Common myeloid progenitor, CD34-positive (primary cell): ENCODE measurements around the gene ADGRV1.
A peak's percentile ranks its signal among the peaks of the same experiment; 100 is the strongest.

Experiments
- CTCF ChIA-PET: fragments of 350-600 bp; sonication (Branson Sonifier 250); formaldehyde crosslinking; loops from one replicate; lab custom pipeline; 2021; ENCODE audit warnings: antibody characterized with exemption; lab: Charles Lee
- POLR2A ChIA-PET: fragments of 350-600 bp; sonication (Branson Sonifier 250); formaldehyde crosslinking; loops from one replicate; lab custom pipeline; 2021; ENCODE audit warnings: antibody characterized with exemption; lab: Charles Lee
- DNase-seq, 3 donors: peaks; one replicate each; pipeline versions ENCODE4 v3.0.0 to v3.0.0-alpha.2; 2013
- H3K27ac ChIP-seq, 2 experiments: 1 replicate in 1 of 2; 2 replicates in 1 of 2; pipeline ENCODE4 v1.7.0; 2013; ENCODE audit warnings: inconsistent platforms in 2 of 2, low read length in 2 of 2, mild to moderate bottlenecking in 2 of 2, low read depth in 1 of 2, moderate library complexity in 1 of 2; ENCODE audit not compliant: severe bottlenecking in 2 of 2, insufficient read depth in 1 of 2, poor library complexity in 1 of 2
- H3K27me3 ChIP-seq, 5 experiments: replicated peaks in 2 of 5; 1 replicate in 3 of 5; 2 replicates in 2 of 5; pipeline versions ENCODE4 v1.6.1 to v1.7.0; 2013; ENCODE audit warnings: low read length in 4 of 5, mild to moderate bottlenecking in 2 of 5, moderate library complexity in 2 of 5, inconsistent platforms in 1 of 5; ENCODE audit not compliant: insufficient read depth in 5 of 5, control insufficient read depth in 4 of 5
- H3K36me3 ChIP-seq, 4 experiments: 1 replicate in 2 of 4; 2 replicates in 2 of 4; pipeline versions ENCODE4 v1.6.1 to v1.7.0; 2013; ENCODE audit warnings: low read length in 3 of 4, control low read depth in 1 of 4, mild to moderate bottlenecking in 1 of 4; ENCODE audit not compliant: control insufficient read depth in 4 of 4, insufficient read depth in 4 of 4
- H3K4me1 ChIP-seq, 4 experiments: 1 replicate in 3 of 4; 2 replicates in 1 of 4; pipeline versions ENCODE4 v1.6.1 to v1.7.1; 2013; ENCODE audit warnings: low read length in 3 of 4, mild to moderate bottlenecking in 3 of 4, control low read depth in 1 of 4, inconsistent platforms in 1 of 4, moderate library complexity in 1 of 4; ENCODE audit not compliant: control insufficient read depth in 4 of 4, insufficient read depth in 4 of 4; ENCODE audit errors: control extremely low read depth in 1 of 4
- H3K4me3 ChIP-seq, 7 experiments: 1 replicate in 4 of 7; 2 replicates in 3 of 7; pipeline versions ENCODE4 v1.5.1 to v1.7.0; 2013; ENCODE audit warnings: mild to moderate bottlenecking in 7 of 7, low read length in 6 of 7, moderate library complexity in 6 of 7, inconsistent platforms in 2 of 7, low read depth in 2 of 7, control low read depth in 1 of 7; ENCODE audit not compliant: insufficient read depth in 4 of 7, control insufficient read depth in 1 of 7; ENCODE audit errors: extremely low read depth in 1 of 7
- H3K9me3 ChIP-seq, 5 experiments: 1 replicate in 4 of 5; 2 replicates in 1 of 5; pipeline versions ENCODE4 v1.6.1 to v1.7.1; 2013; ENCODE audit warnings: low read length in 4 of 5, mild to moderate bottlenecking in 2 of 5, inconsistent platforms in 1 of 5, low read depth in 1 of 5, moderate library complexity in 1 of 5; ENCODE audit not compliant: control insufficient read depth in 4 of 5, insufficient read depth in 2 of 5; ENCODE audit errors: control extremely low read depth in 1 of 5
- WGBS: methylation state at CpG from one replicate; pipeline ENCODE4 v1.1.5; 2013; ENCODE audit not compliant: insufficient coverage; 5-methylcytosine and 5-hydroxymethylcytosine counted together

The ADGRV1 gene

DNA sequence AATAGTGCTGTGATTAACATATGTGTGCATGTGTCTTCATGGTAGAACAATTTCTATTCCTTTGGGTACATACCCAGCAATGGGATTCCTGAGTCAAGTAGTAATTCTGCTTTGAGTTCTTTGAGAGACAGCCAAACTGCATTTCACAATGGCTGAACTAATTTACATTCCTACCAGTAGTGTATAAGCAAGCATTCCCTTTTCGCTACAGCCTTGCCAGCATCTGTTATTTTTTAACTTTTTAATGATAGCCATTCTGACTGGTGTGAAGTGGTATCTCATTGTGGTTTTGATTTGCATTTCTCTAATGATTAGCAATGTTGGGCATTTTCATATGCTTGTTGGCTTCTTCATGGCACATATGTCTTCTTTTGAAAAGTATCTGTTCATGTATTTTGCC lies 516.0 kb downstream of the ADGRV1 start:
- CTCF ChIA-PET = no interaction called here

GRCh38 chr5:91076138-91076537 lies 517.5 kb downstream of the ADGRV1 start:
- DNase-seq = no peak
- Histone ChIP-seq H3K27me3 (no peaks in the 10 kb centered on the region), H3K4me3 (no peak overlapping the region), H3K4me1 (no peaks in the 10 kb centered on the region), H3K27ac (no peak overlapping the region), H3K9me3 (no peaks in the 10 kb centered on the region), H3K36me3 (no peaks in the 10 kb centered on the region)
- ChIA-PET POLR2A (no interaction called here), CTCF (no interaction called here)

More for the DNA sequence above, 516.0 kb downstream of the ADGRV1 start:
- 100% methylated on average over 1 of the region's 1 CpG for WGBS
- Histone ChIP-seq H3K4me3 (no peak overlapping the region), H3K9me3 (no peaks in the 10 kb centered on the region), H3K36me3 (no peaks in the 10 kb centered on the region), H3K4me1 (no peaks in the 10 kb centered on the region), H3K27me3 (no peaks in the 10 kb centered on the region), H3K27ac (no peak overlapping the region)
- POLR2A ChIA-PET = interaction anchor here (0.7 kb wide), 1 partner anchor 9 kb away, joined by 3 read pairs; no protein-coding TSS in a partner anchor
- no peak for DNase-seq

DNA sequence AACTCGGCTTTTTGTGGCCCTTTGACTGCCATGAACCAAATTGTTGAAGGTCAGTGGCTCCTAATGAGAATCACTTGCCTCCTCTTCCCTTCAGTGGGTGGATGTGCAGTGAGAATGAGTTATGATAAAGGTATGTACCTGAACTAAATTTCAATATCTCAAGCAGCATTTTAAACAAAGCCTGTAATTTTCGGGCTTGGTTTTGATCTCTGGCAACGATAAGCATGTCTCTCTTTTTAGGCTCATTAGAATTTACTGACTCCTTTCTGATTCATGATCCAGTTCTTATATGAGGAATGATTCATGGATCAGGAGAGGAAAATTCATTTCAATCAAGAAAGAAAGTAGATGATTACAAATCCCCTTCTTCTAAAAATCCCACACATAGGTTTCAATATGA lies 519.0 kb downstream of the ADGRV1 start:
- no peaks in the 10 kb centered on the region for H3K4me1 ChIP-seq
- ChIA-PET POLR2A (no interaction called here), CTCF (no interaction called here)
- H3K27ac ChIP-seq = no peak overlapping the region
- no peaks in the 10 kb centered on the region for H3K36me3 ChIP-seq
- DNase-seq = no peak
- H3K27me3 ChIP-seq = no peaks in the 10 kb centered on the region
- H3K9me3 ChIP-seq = no peaks in the 10 kb centered on the region
- no CpG with 5 or more reads among the region's 3 CpGs for WGBS
- no peak overlapping the region for H3K4me3 ChIP-seq

DNA sequence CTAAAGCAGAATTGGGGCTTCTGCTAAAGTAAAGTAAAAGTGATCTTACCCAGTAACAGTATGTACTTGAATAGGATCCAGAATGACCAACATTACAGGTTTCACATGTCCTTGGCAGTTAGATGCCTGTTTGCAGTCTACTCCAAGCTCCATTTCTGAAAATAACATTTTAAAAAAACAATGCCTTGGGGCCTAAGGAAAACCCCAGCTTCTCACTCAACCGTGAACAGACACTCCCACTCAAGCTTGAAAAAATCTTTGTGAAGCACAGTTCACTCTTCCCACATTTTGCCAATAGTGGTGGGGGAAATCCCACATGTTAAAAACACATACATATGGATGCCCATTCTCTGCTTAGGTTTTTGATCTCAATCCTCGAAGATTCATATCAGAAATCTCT lies 520.4 kb downstream of the ADGRV1 start:
- H3K36me3 ChIP-seq = no peaks in the 10 kb centered on the region
- POLR2A ChIA-PET = no interaction called here
- no peak for DNase-seq
- no peak overlapping the region for H3K27ac ChIP-seq
- no peaks in the 10 kb centered on the region for H3K9me3 ChIP-seq
- no peak overlapping the region for H3K4me3 ChIP-seq
- no CpG with 5 or more reads among the region's 2 CpGs for WGBS
- CTCF ChIA-PET = interaction anchor here (1.5 kb wide), 1 partner anchor 13 kb away, joined by 3 read pairs; no protein-coding TSS in a partner anchor
- no peaks in the 10 kb centered on the region for H3K27me3 ChIP-seq
- H3K4me1 ChIP-seq = no peaks in the 10 kb centered on the region

- POLR2A ChIA-PET = no interaction called here
- CTCF ChIA-PET = no interaction called here
Measured at GRCh38 chr5:91089758-91090157, 531.2 kb downstream of the ADGRV1 start.

DNA sequence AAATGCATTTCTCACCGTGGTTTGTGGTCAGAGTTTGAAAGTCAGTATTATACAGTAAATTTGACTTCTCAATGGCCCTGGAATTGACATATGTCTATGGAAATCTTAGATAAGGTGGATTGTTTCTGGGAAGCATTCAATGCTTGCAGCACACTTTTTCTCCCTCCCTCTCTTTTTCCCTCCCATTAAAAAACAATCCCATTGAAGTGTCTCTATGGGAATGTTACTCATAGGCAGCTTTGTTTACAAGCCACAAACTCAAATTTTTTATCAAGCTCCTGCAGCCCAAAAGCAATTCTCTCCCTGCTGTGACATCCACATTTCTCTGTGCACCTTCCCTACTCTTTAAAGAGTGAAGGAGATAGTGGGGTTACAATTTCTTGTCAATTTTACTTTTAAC lies 532.4 kb downstream of the ADGRV1 start:
- WGBS = no CpG with 5 or more reads among the region's 1 CpG

More at GRCh38 chr5:91089758-91090157, 531.2 kb downstream of the ADGRV1 start:
- Histone ChIP-seq H3K36me3 (no peaks in the 10 kb centered on the region), H3K27ac (no peak overlapping the region), H3K4me3 (no peak overlapping the region), H3K4me1 (peaks cover 0 to 5% (median 0%) of the 10 kb centered on the region in 4 experiments), H3K27me3 (no peaks in the 10 kb centered on the region), H3K9me3 (no peaks in the 10 kb centered on the region)
- WGBS = no CpG with 5 or more reads among the region's 1 CpG
- DNase-seq = no peak

GRCh38 chr5:91091471-91092234 lies 533.1 kb downstream of the ADGRV1 start:
- Histone ChIP-seq H3K9me3 (no peaks in the 10 kb centered on the region), H3K36me3 (no peaks in the 10 kb centered on the region), H3K4me1 (peaks cover 0 to 16% (median 5%) of the 10 kb centered on the region in 4 experiments), H3K27me3 (no peaks in the 10 kb centered on the region), H3K4me3 (no peak overlapping the region), H3K27ac (no peak overlapping the region)
- ChIA-PET CTCF (interaction anchor here (1.0 to 1.7 kb wide), 6 partner anchors 10 to 328 kb away, joined by 3 to 6 read pairs (median 3); no protein-coding TSS in a partner anchor), POLR2A (no interaction called here)
- WGBS = 100% methylated on average over 2 of the region's 4 CpGs
- no peak for DNase-seq

More for the DNA sequence above, 532.4 kb downstream of the ADGRV1 start:
- Histone ChIP-seq H3K9me3 (no peaks in the 10 kb centered on the region), H3K4me3 (no peak overlapping the region), H3K36me3 (no peaks in the 10 kb centered on the region), H3K27ac (no peak overlapping the region), H3K4me1 (peaks cover 0 to 16% (median 5%) of the 10 kb centered on the region in 4 experiments), H3K27me3 (no peaks in the 10 kb centered on the region)
- CTCF ChIA-PET = interaction anchor here (1.1 to 1.7 kb wide), 5 partner anchors 9 to 300 kb away, joined by 3 to 6 read pairs (median 3); no protein-coding TSS in a partner anchor
- peak in 2 of 3 donors; percentile 42 to 49 for DNase-seq
- POLR2A ChIA-PET = no interaction called here
